Spleen (tissue), 7 donors: ENCODE data around the gene S100A16.

Experiments used
- POLR2A ChIP-seq, 3 donors: fragments of 450-650 bp; IDR thresholded peaks; one replicate each; pipeline ENCODE4 v1.5.1; 2017; ENCODE audit warnings: antibody characterized with exemption in 3 of 3, mild to moderate bottlenecking in 1 of 3
- POLR2AphosphoS5 ChIP-seq, 3 donors: sonication (generic); formaldehyde crosslinking; IDR thresholded peaks; one replicate each; pipeline ENCODE4 v1.5.1; 2017; ENCODE audit warnings: antibody characterized with exemption in 3 of 3
- TF ChIP-seq, protein P1 (sequence below), 11 experiments: fragments of 200-600 bp in 7 of 11; fragments of 450-650 bp in 4 of 11; sonication (generic) in 4 of 11; IDR thresholded peaks in 8 of 11; conservative IDR thresholded peaks in 3 of 11; 1 replicate in 7 of 11; 2 replicates in 4 of 11; pipeline versions ENCODE4 v1.4.0 to v1.8.0; 2016 to 2021; ENCODE audit warnings: antibody characterized with exemption in 11 of 11, inconsistent platforms in 4 of 11, mild to moderate bottlenecking in 1 of 11
- donor health status: DM: no; HTN: no; CAD: no; lungs with moderate emphysema.
- donor health status: DM: no; HTN: no; CAD: no.
- donor health status: DM: no; HTN: no; CAD: no.

DNA sequence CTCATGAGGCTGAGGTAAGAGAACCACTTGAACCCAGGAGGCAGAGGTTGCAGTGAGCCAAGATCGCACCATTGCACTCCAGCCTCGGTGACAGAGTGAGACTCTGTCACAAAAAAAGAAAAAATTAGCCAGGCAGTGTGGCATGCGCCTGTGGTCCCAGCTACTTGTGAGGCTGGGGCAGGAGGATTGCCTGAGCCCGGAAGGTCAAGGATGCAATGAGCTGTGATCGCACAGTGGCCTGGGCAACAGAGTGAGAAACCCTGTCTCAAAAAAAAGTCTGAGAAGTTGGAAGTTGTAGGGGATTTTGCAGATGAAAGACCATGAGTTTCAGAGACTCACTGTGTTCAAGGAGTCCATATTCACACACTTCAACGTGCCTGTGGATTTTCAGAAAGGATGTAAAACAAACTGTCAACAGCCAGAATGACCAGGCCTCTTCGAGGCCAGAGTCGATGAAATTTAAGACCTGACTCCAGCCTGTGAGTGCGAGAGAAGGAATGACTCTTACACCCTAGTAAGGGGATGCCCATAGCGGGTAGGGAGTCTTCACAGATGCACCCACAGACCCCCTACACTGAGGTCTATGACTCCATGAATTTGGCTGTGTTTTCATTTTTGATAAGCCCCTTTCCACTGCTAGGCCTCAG, 12.2 kb upstream of the S100A16 start:
- no peak for TF ChIP-seq POLR2A (IDR thresholded peaks at IDR 0.05)
- TF ChIP-seq, protein P1, sequence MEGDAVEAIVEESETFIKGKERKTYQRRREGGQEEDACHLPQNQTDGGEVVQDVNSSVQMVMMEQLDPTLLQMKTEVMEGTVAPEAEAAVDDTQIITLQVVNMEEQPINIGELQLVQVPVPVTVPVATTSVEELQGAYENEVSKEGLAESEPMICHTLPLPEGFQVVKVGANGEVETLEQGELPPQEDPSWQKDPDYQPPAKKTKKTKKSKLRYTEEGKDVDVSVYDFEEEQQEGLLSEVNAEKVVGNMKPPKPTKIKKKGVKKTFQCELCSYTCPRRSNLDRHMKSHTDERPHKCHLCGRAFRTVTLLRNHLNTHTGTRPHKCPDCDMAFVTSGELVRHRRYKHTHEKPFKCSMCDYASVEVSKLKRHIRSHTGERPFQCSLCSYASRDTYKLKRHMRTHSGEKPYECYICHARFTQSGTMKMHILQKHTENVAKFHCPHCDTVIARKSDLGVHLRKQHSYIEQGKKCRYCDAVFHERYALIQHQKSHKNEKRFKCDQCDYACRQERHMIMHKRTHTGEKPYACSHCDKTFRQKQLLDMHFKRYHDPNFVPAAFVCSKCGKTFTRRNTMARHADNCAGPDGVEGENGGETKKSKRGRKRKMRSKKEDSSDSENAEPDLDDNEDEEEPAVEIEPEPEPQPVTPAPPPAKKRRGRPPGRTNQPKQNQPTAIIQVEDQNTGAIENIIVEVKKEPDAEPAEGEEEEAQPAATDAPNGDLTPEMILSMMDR (IDR thresholded peaks at IDR 0.05 in 8 of 11, conservative IDR thresholded peaks at IDR 0.05 in 3 of 11) = no peak
- no peak for TF ChIP-seq POLR2AphosphoS5 (IDR thresholded peaks at IDR 0.05)
